Activated CD4-positive, alpha-beta T cell treated with anti-CD3 and anti-CD28 coated beads, Interleukin-2, amount 50 U/mL, for 48 hours (primary cell): ENCODE measurements around the gene OR10A3.

Experiments used
- DNase-seq, 2 experiments: peaks; one replicate each; pipeline ENCODE4 v3.0.0-alpha.2; 2020

Gene OR10A3

DNA sequence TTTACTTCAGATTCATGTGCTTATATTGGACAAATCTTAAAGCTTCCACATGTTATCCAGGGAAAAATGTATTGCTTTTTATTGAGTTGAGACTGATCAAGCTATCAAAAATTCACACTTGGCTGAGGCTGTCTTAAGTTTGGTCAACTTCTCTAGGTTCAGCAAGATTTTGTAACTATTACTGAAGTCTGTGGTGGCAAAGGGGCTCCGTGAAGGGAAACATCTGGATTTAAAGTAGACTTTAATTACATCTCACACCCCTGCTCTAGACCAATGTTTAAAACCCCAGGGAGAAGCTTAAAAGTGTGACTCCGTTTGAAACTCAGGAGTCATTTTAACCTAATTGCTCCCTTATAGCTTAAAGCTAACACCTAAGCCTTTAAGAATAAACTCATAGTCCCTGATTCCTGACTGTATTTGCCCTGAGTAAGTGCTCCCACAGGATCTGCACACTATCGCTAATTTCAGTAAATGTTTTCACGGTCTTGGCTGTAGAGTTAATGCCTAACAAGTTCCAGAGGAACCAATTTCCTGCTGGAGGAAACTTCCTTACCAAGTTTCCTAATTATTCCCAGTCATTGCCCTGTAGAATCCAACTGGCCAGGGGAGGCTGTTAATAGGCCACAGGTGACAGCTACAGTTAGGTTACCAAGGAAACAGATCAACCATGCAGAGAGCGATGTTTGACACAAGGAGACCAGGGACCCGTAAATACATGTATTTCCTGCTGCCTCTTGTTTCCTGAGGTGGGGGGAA is 50.9 kb downstream of the OR10A3 start:
- no peak for DNase-seq

- DNase-seq: no peak
These were observed 51.5 kb downstream of the OR10A3 start for GRCh38 chr11:7889985-7890384.
